DND-41 (cell line): ENCODE results near the gene DNAJB1.

Source experiments
- ATAC-seq: fragments of 200-7000 bp; cut with Tn5 transposase; 3 replicates; pipeline ENCODE4 v1.9.1; 2021; ENCODE audit warnings: low read depth; ENCODE audit not compliant: insufficient read depth
- DNase-seq: peaks from one replicate; pipeline ENCODE4 v3.0.0-alpha.2; 2020
- H2AFZ ChIP-seq: 2 replicates; pipeline ENCODE4 v1.6.0; 2012; ENCODE audit warnings: low read depth, low read length
- H3K27ac ChIP-seq: 2 replicates; pipeline ENCODE4 v1.5.1; 2012; ENCODE audit warnings: low read length, inconsistent platforms
- H3K27me3 ChIP-seq: fragments of 200-600 bp; sonication (generic); 2 replicates; pipeline ENCODE4 v1.6.0; 2012; ENCODE audit warnings: low read length, mild to moderate bottlenecking, inconsistent platforms; ENCODE audit not compliant: insufficient read depth, poor library complexity
- H3K36me3 ChIP-seq: 2 replicates; pipeline ENCODE4 v1.5.1; 2012; ENCODE audit warnings: low read length, inconsistent platforms; ENCODE audit not compliant: insufficient read depth
- H3K4me1 ChIP-seq: 2 replicates; pipeline ENCODE4 v1.5.1; 2012; ENCODE audit warnings: mild to moderate bottlenecking, low read length; ENCODE audit not compliant: insufficient read depth
- H3K4me2 ChIP-seq: 2 replicates; pipeline ENCODE4 v1.6.0; 2012; ENCODE audit warnings: mild to moderate bottlenecking, moderate library complexity, low read length, inconsistent platforms; ENCODE audit not compliant: insufficient read depth
- H3K4me3 ChIP-seq, 2 experiments: fragments of 200-600 bp in 1 of 2; shearing (Covaris generic) in 1 of 2; 2 replicates each; pipeline ENCODE4 v1.5.1; 2012 to 2016; ENCODE audit warnings: inconsistent platforms in 2 of 2, low read length in 2 of 2, mild to moderate bottlenecking in 2 of 2, low read depth in 1 of 2, moderate library complexity in 1 of 2
- H3K79me2 ChIP-seq: 2 replicates; pipeline ENCODE4 v1.6.0; 2012; ENCODE audit warnings: low read length, inconsistent platforms; ENCODE audit not compliant: insufficient read depth
- H3K9ac ChIP-seq: 2 replicates; pipeline ENCODE4 v1.6.0; 2012; ENCODE audit warnings: low read depth, mild to moderate bottlenecking, inconsistent platforms, low read length, moderate library complexity
- H3K9me3 ChIP-seq: 2 replicates; pipeline ENCODE4 v1.5.1; 2012; ENCODE audit warnings: low read length, moderate library complexity, mild to moderate bottlenecking, inconsistent platforms; ENCODE audit not compliant: insufficient read depth, severe bottlenecking
- H4K20me1 ChIP-seq: 2 replicates; pipeline ENCODE4 v1.6.0; 2012; ENCODE audit warnings: low read length; ENCODE audit not compliant: insufficient read depth
- EZH2 ChIP-seq: IDR thresholded peaks from 3 replicates; pipeline ENCODE4 v1.6.1; 2012; ENCODE audit warnings: borderline replicate concordance, low read depth, mild to moderate bottlenecking, moderate library complexity, low read length, inconsistent platforms; ENCODE audit not compliant: severe bottlenecking
- TF ChIP-seq, protein P1 (sequence below): IDR thresholded peaks from 2 replicates; pipeline ENCODE4 v1.5.1; 2012; ENCODE audit warnings: borderline replicate concordance, low read length, moderate library complexity, mild to moderate bottlenecking; ENCODE audit not compliant: poor library complexity, severe bottlenecking; ENCODE audit errors: extremely low read depth

DNAJB1 gene

DNA sequence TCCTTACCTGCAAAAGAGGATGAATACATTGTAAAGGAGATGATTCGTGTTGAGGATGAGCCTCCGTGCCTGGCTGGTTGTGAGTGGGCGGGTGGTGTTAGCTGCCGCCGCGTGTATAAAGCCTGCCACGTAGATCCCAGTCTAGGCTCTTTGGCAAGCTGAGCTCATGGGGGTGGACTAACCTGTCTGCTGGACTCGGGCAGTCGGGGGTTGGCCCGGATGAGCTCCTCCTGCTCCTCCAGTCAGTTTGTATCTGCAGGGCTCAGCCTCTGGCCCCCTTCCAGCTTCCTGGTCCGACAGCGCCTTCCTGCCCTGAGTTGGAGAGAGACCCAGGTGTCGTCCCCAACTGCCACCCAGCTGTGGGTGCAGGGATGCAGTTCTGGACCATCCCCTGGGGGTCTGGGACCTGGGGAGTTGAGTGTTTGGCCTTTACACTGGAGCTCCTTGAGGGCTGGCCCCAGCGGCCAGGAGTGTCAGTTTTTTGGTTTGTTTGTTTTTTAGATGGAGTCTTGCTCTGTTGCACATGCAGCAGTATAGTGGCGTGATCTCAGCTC lies 32.1 kb upstream of the DNAJB1 start:
- no peak overlapping the region for H3K4me3 ChIP-seq
- DNase-seq (no peak), ATAC-seq (no peak)
- no peaks in the 10 kb centered on the region for H3K4me1 ChIP-seq
- H3K79me2 ChIP-seq, result peaks cover 86% of the 10 kb centered on the region
- TF ChIP-seq, protein P1, sequence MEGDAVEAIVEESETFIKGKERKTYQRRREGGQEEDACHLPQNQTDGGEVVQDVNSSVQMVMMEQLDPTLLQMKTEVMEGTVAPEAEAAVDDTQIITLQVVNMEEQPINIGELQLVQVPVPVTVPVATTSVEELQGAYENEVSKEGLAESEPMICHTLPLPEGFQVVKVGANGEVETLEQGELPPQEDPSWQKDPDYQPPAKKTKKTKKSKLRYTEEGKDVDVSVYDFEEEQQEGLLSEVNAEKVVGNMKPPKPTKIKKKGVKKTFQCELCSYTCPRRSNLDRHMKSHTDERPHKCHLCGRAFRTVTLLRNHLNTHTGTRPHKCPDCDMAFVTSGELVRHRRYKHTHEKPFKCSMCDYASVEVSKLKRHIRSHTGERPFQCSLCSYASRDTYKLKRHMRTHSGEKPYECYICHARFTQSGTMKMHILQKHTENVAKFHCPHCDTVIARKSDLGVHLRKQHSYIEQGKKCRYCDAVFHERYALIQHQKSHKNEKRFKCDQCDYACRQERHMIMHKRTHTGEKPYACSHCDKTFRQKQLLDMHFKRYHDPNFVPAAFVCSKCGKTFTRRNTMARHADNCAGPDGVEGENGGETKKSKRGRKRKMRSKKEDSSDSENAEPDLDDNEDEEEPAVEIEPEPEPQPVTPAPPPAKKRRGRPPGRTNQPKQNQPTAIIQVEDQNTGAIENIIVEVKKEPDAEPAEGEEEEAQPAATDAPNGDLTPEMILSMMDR, result no peak
- no peak for TF ChIP-seq EZH2
- H3K9ac ChIP-seq, result no peak overlapping the region
- H3K27ac ChIP-seq, result no peak overlapping the region
- no peak overlapping the region for H2AFZ ChIP-seq
- H3K9me3 ChIP-seq, result no peaks in the 10 kb centered on the region
- peaks cover 59% of the 10 kb centered on the region for H4K20me1 ChIP-seq
- H3K4me2 ChIP-seq, result no peak overlapping the region
- H3K36me3 ChIP-seq, result peaks cover 27% of the 10 kb centered on the region
- H3K27me3 ChIP-seq, result no peaks in the 10 kb centered on the region

DNA sequence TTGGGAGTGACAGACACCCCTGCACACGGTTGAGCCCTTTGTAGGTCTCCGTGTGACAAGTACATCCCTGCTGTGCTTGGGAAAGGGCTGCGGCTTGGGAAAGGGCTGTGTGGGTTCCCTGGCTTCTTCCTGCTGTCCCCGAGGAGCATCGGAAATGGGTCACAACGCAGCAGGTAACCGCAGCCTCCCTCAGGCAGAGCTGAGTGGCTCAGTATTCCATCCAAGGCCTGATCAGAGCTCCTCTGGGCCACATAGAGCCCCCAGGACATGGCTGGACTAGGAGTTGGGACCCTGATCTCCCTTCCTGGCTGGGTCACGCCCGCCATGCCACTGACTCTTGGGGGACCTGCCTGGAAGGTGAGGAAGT lies 27.5 kb upstream of the DNAJB1 start:
- H3K27me3 ChIP-seq, result no peaks in the 10 kb centered on the region
- DNase-seq, result no peak
- H2AFZ ChIP-seq, result no peak overlapping the region
- H3K36me3 ChIP-seq, result peaks cover 35% of the 10 kb centered on the region
- peaks cover 57% of the 10 kb centered on the region for H4K20me1 ChIP-seq
- TF ChIP-seq, protein P1, result no peak
- TF ChIP-seq EZH2, result no peak
- no peaks in the 10 kb centered on the region for H3K9me3 ChIP-seq
- no peak overlapping the region for H3K4me2 ChIP-seq
- H3K27ac ChIP-seq, result no peak overlapping the region
- no peak overlapping the region for H3K9ac ChIP-seq
- H3K4me1 ChIP-seq, result no peaks in the 10 kb centered on the region
- ATAC-seq, result no peak
- peaks cover 90% of the 10 kb centered on the region for H3K79me2 ChIP-seq
- H3K4me3 ChIP-seq, result no peak overlapping the region

DNA sequence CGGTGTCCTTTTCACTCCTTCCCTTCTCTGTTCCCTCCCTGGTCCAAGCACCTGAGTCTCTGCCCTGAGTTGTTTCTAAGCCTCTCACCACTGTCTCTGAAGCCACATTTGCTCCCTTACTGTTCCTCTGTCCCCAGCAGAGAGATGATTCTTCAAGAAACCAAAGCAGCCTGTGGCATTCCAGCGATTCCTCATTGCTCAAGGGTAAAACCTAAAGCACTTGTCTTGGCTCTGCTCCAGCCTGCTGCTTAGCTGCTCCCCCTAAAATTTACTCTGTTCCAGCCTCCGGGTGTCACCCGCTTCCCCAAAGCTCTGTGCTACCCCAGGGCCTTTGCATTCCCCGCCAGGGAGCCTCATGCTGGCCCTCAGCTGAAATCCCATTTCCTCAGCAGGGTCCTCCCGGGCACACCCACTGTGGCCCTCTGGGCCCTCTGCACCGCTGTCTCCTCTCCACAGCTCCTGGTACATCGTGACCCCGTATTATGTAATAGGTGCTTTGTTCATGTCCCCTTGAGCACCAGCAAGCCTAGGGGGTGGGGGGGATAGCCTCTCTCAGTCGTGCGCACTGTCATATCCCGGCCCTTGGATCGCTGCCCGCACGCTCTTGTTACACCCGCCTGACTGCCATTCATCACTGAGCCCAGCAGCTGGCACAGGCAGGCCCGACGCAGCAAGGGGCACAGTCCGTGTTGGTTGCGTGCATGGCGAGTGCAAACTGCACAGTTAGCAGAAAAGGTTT lies 26.9 kb upstream of the DNAJB1 start:
- TF ChIP-seq EZH2, result no peak
- TF ChIP-seq, protein P1, result no peak
- no peak overlapping the region for H3K9ac ChIP-seq
- no peak for DNase-seq
- peaks cover 51% of the 10 kb centered on the region for H4K20me1 ChIP-seq
- H3K36me3 ChIP-seq, result peaks cover 32% of the 10 kb centered on the region
- H3K27ac ChIP-seq, result no peak overlapping the region
- peaks cover 89% of the 10 kb centered on the region for H3K79me2 ChIP-seq
- no peaks in the 10 kb centered on the region for H3K9me3 ChIP-seq
- H3K4me2 ChIP-seq, result no peak overlapping the region
- no peak for ATAC-seq
- H3K4me3 ChIP-seq, result no peak overlapping the region
- H2AFZ ChIP-seq, result no peak overlapping the region
- no peaks in the 10 kb centered on the region for H3K4me1 ChIP-seq
- H3K27me3 ChIP-seq, result no peaks in the 10 kb centered on the region
